Adrenal gland (tissue), 12 donors: ENCODE data around the gene EGLN2. TPM values are rescaled to one million over a fixed set of nuclear protein-coding genes. Genes with fewer than 3 reads are reported as not detected.

Experiments used
- DNase-seq, 7 donors: peaks; one replicate each; pipeline ENCODE4 v3.0.0-alpha.2; 2019 to 2020
- H3K27ac ChIP-seq, 5 donors: fragments of 200-600 bp; sonication (generic) in 4 of 5; 1 replicate in 3 of 5; 2 replicates in 2 of 5; pipeline versions ENCODE4 v1.5.1 to v1.8.0; 2016 to 2020; ENCODE audit warnings: mild to moderate bottlenecking in 1 of 5
- H3K27me3 ChIP-seq: fragments of 200-600 bp; 2 replicates; pipeline ENCODE4 v1.8.0; 2021
- H3K36me3 ChIP-seq, 2 donors: fragments of 200-600 bp; replicated peaks in 1 of 2; 1 replicate in 1 of 2; 2 replicates in 1 of 2; pipeline versions ENCODE4 v1.5.1 to v1.8.0; 2018 to 2022
- H3K4me1 ChIP-seq, 2 donors: fragments of 200-600 bp; replicated peaks in 1 of 2; 1 replicate in 1 of 2; 2 replicates in 1 of 2; pipeline versions ENCODE4 v1.5.1 to v1.8.0; 2018 to 2021
- H3K4me3 ChIP-seq, 4 donors: fragments of 200-600 bp; sonication (generic) in 3 of 4; one replicate each; pipeline ENCODE4 v1.5.1; 2016 to 2018
- H3K9me3 ChIP-seq, 3 donors: fragments of 200-600 bp; sonication (generic) in 1 of 3; replicated peaks in 1 of 3; 1 replicate in 2 of 3; 2 replicates in 1 of 3; pipeline versions ENCODE4 v1.5.1 to v1.8.0; 2016 to 2021
- POLR2A ChIP-seq, 2 donors: fragments of 450-650 bp; IDR thresholded peaks; one replicate each; pipeline ENCODE4 v1.6.1; 2017; ENCODE audit warnings: antibody characterized with exemption in 2 of 2, mild to moderate bottlenecking in 2 of 2, moderate library complexity in 1 of 2
- WGBS, 4 donors: extraction: QIAGEN DNeasy Blood & Tissue Kit in 2 of 4; methylation state at CpG; one replicate each; pipeline versions ENCODE4 v1.1.5 to v1.1.7; 2013 to 2017; 5-methylcytosine and 5-hydroxymethylcytosine counted together
- intact Hi-C, 2 donors: fragments of 100-400 bp; cut with DNase I; formaldehyde crosslinking; loops; one replicate each; pipeline versions ENCODE4 v1.14.1 to v1.15.0; 2022 to 2023
- polyA plus RNA-seq, 3 donors: library from polyadenylated mRNA; stranded (reverse); fragments of 200-250 nt in 2 of 3; fragments of 350-450 nt in 1 of 3; fragmentation: Illumina TruSeq in 1 of 3; extraction: RNeasy Lipid Tissue Mini Kit (QIAGEN cat#74804) in 1 of 3; gene quantifications; one replicate each; pipeline ENCODE4 v1.2.3, GENCODE V29; 2013 to 2014
- total RNA-seq, 9 donors: library from RNA; depleted of rRNA in 4 of 9; stranded (reverse); fragments of >200 nt in 4 of 9; fragments of 120-200 nt in 1 of 9; fragmentation: NEBNext Ultra II Directional in 1 of 9; extraction: Animal tissue kit (Norgen Biotek cat#: 25700) in 1 of 9; gene quantifications; one replicate each; pipeline versions ENCODE4 v1.1.0 to v1.2.4, GENCODE V29; 2013 to 2023
- TF ChIP-seq, protein P1 (sequence below), 6 experiments: fragments of 450-650 bp in 4 of 6; fragments of 200-600 bp in 2 of 6; sonication (generic) in 1 of 6; IDR thresholded peaks; 1 replicate in 5 of 6; 2 replicates in 1 of 6; pipeline versions ENCODE4 v1.5.1 to v1.8.0; 2016 to 2021; ENCODE audit warnings: antibody characterized with exemption in 6 of 6, mild to moderate bottlenecking in 2 of 6, moderate library complexity in 1 of 6
- donor health status: healthy with polysubstance abuse.
- donor health status: Bipolar disorder and iron deficiency.
- donor health status: DM: yes; HTN: yes; CAD: no.
- donor health status: DM: no; HTN: no; CAD: no.
- donor health status: DM: no; HTN: no; CAD: no.
- donor health status: DM: yes; HTN: yes; CAD: no.

Gene EGLN2
- total and polyA plus RNA-seq, 12 donors: 53.1 to 169 (median 104) TPM

DNA sequence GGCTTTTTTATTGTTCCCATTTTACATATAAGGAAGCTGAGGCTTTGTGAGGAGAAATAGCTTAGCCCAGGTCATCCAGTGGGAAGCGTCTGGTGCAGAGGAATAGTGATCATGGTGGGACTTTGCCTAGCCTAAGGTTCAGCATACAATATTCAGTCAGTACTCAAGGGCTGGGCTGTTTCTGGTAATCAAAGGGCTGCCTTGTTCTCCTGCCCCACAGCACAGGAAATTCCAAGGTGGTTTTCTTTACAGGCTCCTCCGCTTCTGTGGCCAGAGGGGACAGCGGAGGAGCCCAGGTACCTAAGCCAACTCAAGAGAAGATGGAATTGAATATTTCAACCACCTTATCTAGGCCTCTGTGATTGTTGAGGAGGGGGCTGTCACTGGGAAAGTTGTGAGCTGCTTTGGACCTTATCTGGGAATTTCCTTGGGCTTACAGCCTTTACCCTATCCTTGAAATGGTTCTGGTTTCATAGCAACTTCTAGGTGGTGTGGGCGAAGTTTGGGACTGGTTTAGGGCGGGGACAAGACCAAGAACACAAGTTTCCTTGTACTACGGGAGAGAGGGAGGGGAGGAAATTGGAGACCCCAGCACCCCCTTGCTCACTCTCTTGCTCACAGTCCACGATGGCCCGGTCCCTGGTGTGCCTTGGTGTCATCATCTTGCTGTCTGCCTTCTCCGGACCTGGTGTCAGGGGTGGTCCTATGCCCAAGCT is 23.9 kb upstream of the EGLN2 start, which contains the start of gene MIA:
MIA (plus strand) TSS at position 606 of the 716 bp plus-strand sequence; CDS start at position 628, 22 bp downstream.
- no peaks in the 10 kb centered on the region for H3K27me3 ChIP-seq
- no peak for TF ChIP-seq POLR2A (IDR thresholded peaks at IDR 0.05)
- TF ChIP-seq, protein P1, sequence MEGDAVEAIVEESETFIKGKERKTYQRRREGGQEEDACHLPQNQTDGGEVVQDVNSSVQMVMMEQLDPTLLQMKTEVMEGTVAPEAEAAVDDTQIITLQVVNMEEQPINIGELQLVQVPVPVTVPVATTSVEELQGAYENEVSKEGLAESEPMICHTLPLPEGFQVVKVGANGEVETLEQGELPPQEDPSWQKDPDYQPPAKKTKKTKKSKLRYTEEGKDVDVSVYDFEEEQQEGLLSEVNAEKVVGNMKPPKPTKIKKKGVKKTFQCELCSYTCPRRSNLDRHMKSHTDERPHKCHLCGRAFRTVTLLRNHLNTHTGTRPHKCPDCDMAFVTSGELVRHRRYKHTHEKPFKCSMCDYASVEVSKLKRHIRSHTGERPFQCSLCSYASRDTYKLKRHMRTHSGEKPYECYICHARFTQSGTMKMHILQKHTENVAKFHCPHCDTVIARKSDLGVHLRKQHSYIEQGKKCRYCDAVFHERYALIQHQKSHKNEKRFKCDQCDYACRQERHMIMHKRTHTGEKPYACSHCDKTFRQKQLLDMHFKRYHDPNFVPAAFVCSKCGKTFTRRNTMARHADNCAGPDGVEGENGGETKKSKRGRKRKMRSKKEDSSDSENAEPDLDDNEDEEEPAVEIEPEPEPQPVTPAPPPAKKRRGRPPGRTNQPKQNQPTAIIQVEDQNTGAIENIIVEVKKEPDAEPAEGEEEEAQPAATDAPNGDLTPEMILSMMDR (IDR thresholded peaks at IDR 0.05): no peak
- intact Hi-C loops: no loop called here
- DNase-seq: no peak
- H3K4me1 ChIP-seq: peaks cover 0 to 15% of the 10 kb centered on the region in 2 donors
- no peaks in the 10 kb centered on the region for H3K36me3 ChIP-seq
- 77 to 89% (median 86%) methylated on average over 7 to 9 of the region's 9 CpGs for WGBS, 4 donors
- H3K4me3 ChIP-seq: no peak within 1 kb of the TSS
- no peaks in the 10 kb centered on the region for H3K9me3 ChIP-seq
- H3K27ac ChIP-seq: no peak within 1 kb of the TSS

DNA sequence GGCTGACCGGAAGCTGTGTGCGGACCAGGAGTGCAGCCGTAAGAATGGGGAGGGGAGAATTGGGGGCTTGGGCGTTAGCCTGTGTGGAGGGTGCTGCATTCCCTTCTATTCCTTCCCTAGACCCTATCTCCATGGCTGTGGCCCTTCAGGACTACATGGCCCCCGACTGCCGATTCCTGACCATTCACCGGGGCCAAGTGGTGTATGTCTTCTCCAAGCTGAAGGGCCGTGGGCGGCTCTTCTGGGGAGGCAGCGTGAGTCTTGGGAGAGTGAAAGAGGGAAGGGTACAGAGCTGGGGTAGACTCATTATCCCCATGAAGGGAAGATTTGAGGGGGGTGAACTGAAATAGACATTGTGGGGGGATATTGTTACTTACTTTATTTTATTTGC is 23.4 kb upstream of the EGLN2 start:
- no peak overlapping the region for H3K27ac ChIP-seq
- H3K27me3 ChIP-seq: no peaks in the 10 kb centered on the region

DNA sequence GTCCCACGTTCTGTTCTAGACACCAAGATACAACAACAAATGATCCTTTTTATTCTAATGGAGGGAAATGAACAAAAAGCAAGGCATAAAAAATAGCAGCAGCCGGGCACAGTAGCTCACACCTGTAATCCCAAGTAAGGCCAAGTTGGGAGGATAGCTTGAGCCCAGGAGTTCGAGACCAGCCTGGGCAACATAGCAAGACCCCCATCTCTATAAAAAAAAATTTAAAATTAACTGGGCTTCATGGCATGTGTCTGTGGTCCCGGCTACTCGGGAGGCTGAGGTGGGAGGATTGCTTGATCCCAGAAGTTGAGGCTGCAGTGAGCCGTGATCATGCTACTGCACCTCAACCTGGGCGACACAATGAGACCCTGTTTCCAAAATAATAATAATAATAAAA is 22.6 kb upstream of the EGLN2 start:
- H3K9me3 ChIP-seq: no peaks in the 10 kb centered on the region
- TF ChIP-seq, protein P1 (IDR thresholded peaks at IDR 0.05): no peak
- TF ChIP-seq POLR2A (IDR thresholded peaks at IDR 0.05): no peak
- no peak for DNase-seq
- WGBS, 4 donors: 73 to 79% (median 78%) methylated on average over 7 of the region's 7 CpGs
- H3K4me1 ChIP-seq: peaks cover 0 to 15% of the 10 kb centered on the region in 2 donors
- no peaks in the 10 kb centered on the region for H3K27me3 ChIP-seq
- intact Hi-C loops: no loop called here
- no peak overlapping the region for H3K4me3 ChIP-seq
- peak overlapping the region in 1 of 5 donors; percentile 99 for H3K27ac ChIP-seq
- H3K36me3 ChIP-seq: no peaks in the 10 kb centered on the region

More for the DNA sequence above, 23.4 kb upstream of the EGLN2 start:
- TF ChIP-seq, protein P1 (IDR thresholded peaks at IDR 0.05): no peak
- no peak for TF ChIP-seq POLR2A (IDR thresholded peaks at IDR 0.05)
- Histone ChIP-seq H3K4me3 (no peak overlapping the region), H3K4me1 (peaks cover 0 to 15% of the 10 kb centered on the region in 2 donors), H3K9me3 (no peaks in the 10 kb centered on the region), H3K36me3 (no peaks in the 10 kb centered on the region)
- no peak for DNase-seq
- 88 to 95% (median 92%) methylated on average over 9 to 10 of the region's 10 CpGs for WGBS, 4 donors
- intact Hi-C loops: no loop called here

DNA sequence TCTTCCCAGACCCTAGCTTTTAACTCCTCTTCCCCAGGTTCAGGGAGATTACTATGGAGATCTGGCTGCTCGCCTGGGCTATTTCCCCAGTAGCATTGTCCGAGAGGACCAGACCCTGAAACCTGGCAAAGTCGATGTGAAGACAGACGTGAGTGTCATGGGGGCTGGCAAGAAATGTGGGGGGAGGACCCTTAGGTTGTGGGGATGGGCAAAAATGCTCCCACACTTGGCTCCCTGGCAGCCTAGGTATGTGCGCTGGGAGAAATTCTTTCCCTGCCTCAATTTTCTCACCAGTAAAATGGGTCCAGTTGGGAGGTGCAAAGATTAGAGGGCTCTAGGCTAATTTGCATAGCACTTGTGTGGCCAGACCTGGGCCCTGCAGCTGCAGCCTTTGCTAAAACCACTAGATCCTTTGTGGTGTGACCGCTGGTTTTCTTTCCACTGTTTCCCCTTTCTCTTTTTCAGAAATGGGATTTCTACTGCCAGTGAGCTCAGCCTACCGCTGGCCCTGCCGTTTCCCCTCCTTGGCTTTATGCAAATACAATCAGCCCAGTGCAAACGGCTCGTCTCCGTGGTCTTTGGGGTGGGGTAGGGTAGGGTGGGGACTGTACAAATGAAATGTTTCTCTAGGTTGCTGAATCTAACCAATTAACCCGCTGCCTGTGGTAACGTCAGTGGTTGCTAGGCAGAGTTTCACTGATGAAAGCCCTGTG is 21.9 kb upstream of the EGLN2 start:
- no peaks in the 10 kb centered on the region for H3K27me3 ChIP-seq
- no peaks in the 10 kb centered on the region for H3K9me3 ChIP-seq
- 5 to 14% (median 10%) methylated on average over 10 to 13 of the region's 13 CpGs for WGBS, 4 donors
- peak overlapping the region; percentile 89 to 99 (median 99) for H3K27ac ChIP-seq
- intact Hi-C loops: no loop called here
- peak; percentile 89 to 99 (median 94) for DNase-seq
- H3K36me3 ChIP-seq: no peaks in the 10 kb centered on the region
- peak overlapping the region in 2 of 4 donors; percentile 56 to 65 for H3K4me3 ChIP-seq
- peaks cover 0 to 15% of the 10 kb centered on the region in 2 donors for H3K4me1 ChIP-seq
- no peak for TF ChIP-seq POLR2A (IDR thresholded peaks at IDR 0.05)
- TF ChIP-seq, protein P1 (IDR thresholded peaks at IDR 0.05): peak in 1 of 6 experiments; percentile 14
